Transverse colon (tissue), 4 donors: ENCODE results near the gene KHDRBS2.

ENCODE experiments used
- EP300 ChIP-seq: sonication (generic); formaldehyde crosslinking; IDR thresholded peaks from one replicate; pipeline ENCODE4 v1.6.1; 2017; ENCODE audit warnings: antibody characterized with exemption, low read depth
- POLR2A ChIP-seq: fragments of 450-650 bp; IDR thresholded peaks from one replicate; pipeline ENCODE4 v1.6.1; 2016; ENCODE audit warnings: antibody characterized with exemption, mild to moderate bottlenecking, moderate library complexity
- POLR2AphosphoS5 ChIP-seq, 3 donors: sonication (generic); formaldehyde crosslinking; IDR thresholded peaks; one replicate each; pipeline ENCODE4 v1.6.1; 2016; ENCODE audit warnings: antibody characterized with exemption in 3 of 3
- TF ChIP-seq, protein P1 (sequence below), 5 experiments: fragments of 200-600 bp in 3 of 5; fragments of 450-650 bp in 2 of 5; sonication (generic) in 3 of 5; IDR thresholded peaks; 1 replicate in 2 of 5; 2 replicates in 3 of 5; pipeline ENCODE4 v1.5.1; 2016 to 2017; ENCODE audit warnings: antibody characterized with exemption in 5 of 5, inconsistent platforms in 3 of 5, mild to moderate bottlenecking in 2 of 5, moderate library complexity in 1 of 5

DNA sequence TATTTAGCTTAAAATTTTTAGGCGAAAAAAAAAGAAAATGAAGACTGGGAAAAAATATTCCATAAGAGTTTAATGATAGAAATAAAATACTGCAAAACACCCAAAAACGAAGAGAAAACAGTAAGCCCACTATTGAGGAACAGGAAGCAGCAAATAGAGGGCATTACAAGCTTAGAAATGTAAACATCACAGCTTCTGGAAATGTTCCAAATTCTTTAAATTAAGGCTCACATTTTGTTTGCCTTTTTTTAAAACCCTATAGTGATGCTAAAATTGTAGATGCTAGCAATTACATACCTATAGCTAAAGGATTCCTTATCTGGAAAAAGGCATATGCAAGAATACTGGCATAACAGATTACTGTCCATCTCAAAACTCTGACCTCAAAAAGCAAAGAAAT, 248.6 kb downstream of the KHDRBS2 start:
- TF ChIP-seq POLR2A: no peak
- TF ChIP-seq, protein P1, sequence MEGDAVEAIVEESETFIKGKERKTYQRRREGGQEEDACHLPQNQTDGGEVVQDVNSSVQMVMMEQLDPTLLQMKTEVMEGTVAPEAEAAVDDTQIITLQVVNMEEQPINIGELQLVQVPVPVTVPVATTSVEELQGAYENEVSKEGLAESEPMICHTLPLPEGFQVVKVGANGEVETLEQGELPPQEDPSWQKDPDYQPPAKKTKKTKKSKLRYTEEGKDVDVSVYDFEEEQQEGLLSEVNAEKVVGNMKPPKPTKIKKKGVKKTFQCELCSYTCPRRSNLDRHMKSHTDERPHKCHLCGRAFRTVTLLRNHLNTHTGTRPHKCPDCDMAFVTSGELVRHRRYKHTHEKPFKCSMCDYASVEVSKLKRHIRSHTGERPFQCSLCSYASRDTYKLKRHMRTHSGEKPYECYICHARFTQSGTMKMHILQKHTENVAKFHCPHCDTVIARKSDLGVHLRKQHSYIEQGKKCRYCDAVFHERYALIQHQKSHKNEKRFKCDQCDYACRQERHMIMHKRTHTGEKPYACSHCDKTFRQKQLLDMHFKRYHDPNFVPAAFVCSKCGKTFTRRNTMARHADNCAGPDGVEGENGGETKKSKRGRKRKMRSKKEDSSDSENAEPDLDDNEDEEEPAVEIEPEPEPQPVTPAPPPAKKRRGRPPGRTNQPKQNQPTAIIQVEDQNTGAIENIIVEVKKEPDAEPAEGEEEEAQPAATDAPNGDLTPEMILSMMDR (IDR thresholded peaks at IDR 0.05): no peak
- TF ChIP-seq EP300: no peak
- no peak for TF ChIP-seq POLR2AphosphoS5 (IDR thresholded peaks at IDR 0.05)
